Measurements from ENCODE around the gene CMTM2. TPM values are rescaled to one million over a fixed set of nuclear protein-coding genes. Genes with fewer than 3 reads are reported as not detected.

CMTM2 gene
- total and polyA plus RNA-seq, 9 of the 15 experiments (the other 6 are each of a cell fraction or from before 2014, with no cell fraction given): not detected

GRCh38 chr16:66552286-66553177 lies 26.7 kb upstream of the CMTM2 start, which contains the start of gene CKLF (continued):
- TF ChIP-seq VEZF1 (CRISPR knock-in tag; IDR thresholded peaks at IDR 0.05) (peak; percentile 82), SMARCA5 (IDR thresholded peaks at IDR 0.05) (no peak), ZNF583 (CRISPR knock-in tag; IDR thresholded peaks at IDR 0.05) (0 out of 2 replicates have a peak, but pooled peaks have one; percentile 56), CHCHD3 (CRISPR knock-in tag; IDR thresholded peaks at IDR 0.05) (no peak), CHAMP1 (IDR thresholded peaks at IDR 0.05) (no peak), TCFL5 (CRISPR knock-in tag; conservative IDR thresholded peaks at IDR 0.05) (0 out of 2 replicates have a peak, but pooled peaks have one; percentile 11), ZNF133 (CRISPR knock-in tag; IDR thresholded peaks at IDR 0.05) (no peak), TRIM28 (IDR thresholded peaks at IDR 0.05) (0 out of 2 replicates have a peak, but pooled peaks have one; percentile 52), TAF15 (IDR thresholded peaks at IDR 0.05; ENCODE audit: low read depth, low read length) (no peak), HIVEP1 (CRISPR knock-in tag; IDR thresholded peaks at IDR 0.05) (0 out of 2 replicates have a peak, but pooled peaks have one; percentile 28), GATAD2B (IDR thresholded peaks at IDR 0.05; ENCODE audit: borderline replicate concordance) (no peak), THRAP3 (IDR thresholded peaks at IDR 0.05; ENCODE audit: borderline replicate concordance) (no peak), PHB (CRISPR knock-in tag; IDR thresholded peaks at IDR 0.05) (no peak), HNRNPLL (IDR thresholded peaks at IDR 0.05; ENCODE audit: low read depth, low read length, poor library complexity, severe bottlenecking) (no peak), ZNF766 (CRISPR knock-in tag; conservative IDR thresholded peaks at IDR 0.05) (peak; percentile 77; the same call in 1 of the 2 replicates), RUNX1 (IDR thresholded peaks at IDR 0.05; ENCODE audit: low read depth) (no peak), GTF2F1 (IDR thresholded peaks at IDR 0.05; ENCODE audit: low read depth, low read length) (peak; percentile 9; the same call in 1 of the 2 replicates), MEIS2 (IDR thresholded peaks at IDR 0.05; ENCODE audit: partially characterized antibody) (peak; percentile 99), RCOR1 (IDR thresholded peaks at IDR 0.05; ENCODE audit: borderline replicate concordance in 1 of 2, low read depth in 2 of 2, low read length in 2 of 2) (peak in 1 of 2 experiments; percentile 36; a peak in 1 of 4 replicates)
- TF ChIP-seq, protein P1, sequence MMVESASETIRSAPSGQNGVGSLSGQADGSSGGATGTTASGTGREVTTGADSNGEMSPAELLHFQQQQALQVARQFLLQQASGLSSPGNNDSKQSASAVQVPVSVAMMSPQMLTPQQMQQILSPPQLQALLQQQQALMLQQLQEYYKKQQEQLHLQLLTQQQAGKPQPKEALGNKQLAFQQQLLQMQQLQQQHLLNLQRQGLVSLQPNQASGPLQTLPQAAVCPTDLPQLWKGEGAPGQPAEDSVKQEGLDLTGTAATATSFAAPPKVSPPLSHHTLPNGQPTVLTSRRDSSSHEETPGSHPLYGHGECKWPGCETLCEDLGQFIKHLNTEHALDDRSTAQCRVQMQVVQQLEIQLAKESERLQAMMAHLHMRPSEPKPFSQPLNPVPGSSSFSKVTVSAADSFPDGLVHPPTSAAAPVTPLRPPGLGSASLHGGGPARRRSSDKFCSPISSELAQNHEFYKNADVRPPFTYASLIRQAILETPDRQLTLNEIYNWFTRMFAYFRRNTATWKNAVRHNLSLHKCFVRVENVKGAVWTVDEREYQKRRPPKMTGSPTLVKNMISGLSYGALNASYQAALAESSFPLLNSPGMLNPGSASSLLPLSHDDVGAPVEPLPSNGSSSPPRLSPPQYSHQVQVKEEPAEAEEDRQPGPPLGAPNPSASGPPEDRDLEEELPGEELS (CRISPR knock-in tag; IDR thresholded peaks at IDR 0.05; ENCODE audit: borderline replicate concordance): peak; percentile 97
- TF ChIP-seq, protein P2, sequence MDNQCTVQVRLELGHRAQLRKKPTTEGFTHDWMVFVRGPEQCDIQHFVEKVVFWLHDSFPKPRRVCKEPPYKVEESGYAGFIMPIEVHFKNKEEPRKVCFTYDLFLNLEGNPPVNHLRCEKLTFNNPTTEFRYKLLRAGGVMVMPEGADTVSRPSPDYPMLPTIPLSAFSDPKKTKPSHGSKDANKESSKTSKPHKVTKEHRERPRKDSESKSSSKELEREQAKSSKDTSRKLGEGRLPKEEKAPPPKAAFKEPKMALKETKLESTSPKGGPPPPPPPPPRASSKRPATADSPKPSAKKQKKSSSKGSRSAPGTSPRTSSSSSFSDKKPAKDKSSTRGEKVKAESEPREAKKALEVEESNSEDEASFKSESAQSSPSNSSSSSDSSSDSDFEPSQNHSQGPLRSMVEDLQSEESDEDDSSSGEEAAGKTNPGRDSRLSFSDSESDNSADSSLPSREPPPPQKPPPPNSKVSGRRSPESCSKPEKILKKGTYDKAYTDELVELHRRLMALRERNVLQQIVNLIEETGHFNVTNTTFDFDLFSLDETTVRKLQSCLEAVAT (IDR thresholded peaks at IDR 0.05): no peak

Data from K562 (cell line).